Measurements from ENCODE around the gene NFE2L2. TPM values are rescaled to one million over a fixed set of nuclear protein-coding genes. Genes with fewer than 3 reads are reported as not detected.
A peak's percentile ranks its signal among the peaks of the same experiment; 100 is the strongest.

The NFE2L2 gene
- total and polyA plus RNA-seq, 9 of the 15 experiments (the other 6 are each of a cell fraction or from before 2014, with no cell fraction given) = 29.3 to 120 (median 59.3) TPM

DNA sequence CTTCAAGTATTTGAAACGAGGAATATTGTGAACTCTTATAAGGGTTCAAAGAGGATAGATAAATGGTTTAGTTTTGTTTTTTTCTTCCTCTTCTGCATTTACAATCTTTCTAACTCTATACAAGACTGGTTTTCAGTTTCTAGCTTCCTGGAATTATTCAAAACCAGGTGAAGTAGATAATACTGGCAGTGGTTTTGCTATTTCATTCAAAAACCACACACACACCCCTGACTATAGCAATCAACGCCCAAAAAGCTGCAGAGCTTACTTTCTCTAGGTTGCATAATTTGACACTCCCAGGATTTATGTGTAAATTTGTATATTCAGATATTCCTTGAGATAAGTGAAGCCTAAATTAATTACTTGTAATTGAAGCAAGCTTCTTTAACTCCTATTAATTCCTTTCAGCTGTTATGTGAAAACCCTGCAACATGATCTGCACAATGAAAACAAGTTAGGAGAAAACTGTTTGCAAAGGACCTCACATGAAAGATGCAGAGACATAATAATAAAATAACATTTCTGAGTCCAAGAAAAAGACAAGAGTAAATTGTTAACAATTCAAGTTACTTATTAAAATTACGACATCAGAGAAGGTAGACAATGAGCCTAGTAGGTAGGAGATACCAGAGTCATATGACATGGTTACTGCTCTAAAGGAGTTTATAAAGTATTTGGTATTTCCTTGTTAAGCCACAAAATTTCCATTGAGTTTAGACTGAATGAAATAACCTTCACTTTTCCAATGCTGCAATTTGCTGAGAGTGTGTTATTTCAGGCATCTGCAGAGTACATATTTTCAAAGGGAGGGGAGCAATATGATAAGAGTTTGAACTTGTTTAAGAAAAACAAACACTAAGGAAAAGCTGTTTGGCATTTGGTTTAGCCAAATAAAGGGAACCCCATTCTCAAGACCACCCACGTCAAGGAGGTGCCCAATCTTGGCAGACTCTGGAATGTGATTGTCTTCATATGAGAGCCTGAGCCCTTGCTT, 1.6 kb upstream of the NFE2L2 start (continued):
- TF ChIP-seq TAL1 (IDR thresholded peaks at IDR 0.05) = peak; percentile 67
- peak; percentile 72 for TF ChIP-seq MAFK (IDR thresholded peaks at IDR 0.05; ENCODE audit: low read length)
- no peak for TF ChIP-seq PPARD (CRISPR knock-in tag; IDR thresholded peaks at IDR 0.05)
- TF ChIP-seq ZSCAN32 (CRISPR knock-in tag; IDR thresholded peaks at IDR 0.05) = no peak
- TF ChIP-seq KDM5B (IDR thresholded peaks at IDR 0.05; ENCODE audit: insufficient replicate concordance, low read depth, low read length) = no peak
- TF ChIP-seq, protein P1, sequence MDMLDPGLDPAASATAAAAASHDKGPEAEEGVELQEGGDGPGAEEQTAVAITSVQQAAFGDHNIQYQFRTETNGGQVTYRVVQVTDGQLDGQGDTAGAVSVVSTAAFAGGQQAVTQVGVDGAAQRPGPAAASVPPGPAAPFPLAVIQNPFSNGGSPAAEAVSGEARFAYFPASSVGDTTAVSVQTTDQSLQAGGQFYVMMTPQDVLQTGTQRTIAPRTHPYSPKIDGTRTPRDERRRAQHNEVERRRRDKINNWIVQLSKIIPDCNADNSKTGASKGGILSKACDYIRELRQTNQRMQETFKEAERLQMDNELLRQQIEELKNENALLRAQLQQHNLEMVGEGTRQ (CRISPR knock-in tag; IDR thresholded peaks at IDR 0.05) = no peak
- TF ChIP-seq, protein P2, sequence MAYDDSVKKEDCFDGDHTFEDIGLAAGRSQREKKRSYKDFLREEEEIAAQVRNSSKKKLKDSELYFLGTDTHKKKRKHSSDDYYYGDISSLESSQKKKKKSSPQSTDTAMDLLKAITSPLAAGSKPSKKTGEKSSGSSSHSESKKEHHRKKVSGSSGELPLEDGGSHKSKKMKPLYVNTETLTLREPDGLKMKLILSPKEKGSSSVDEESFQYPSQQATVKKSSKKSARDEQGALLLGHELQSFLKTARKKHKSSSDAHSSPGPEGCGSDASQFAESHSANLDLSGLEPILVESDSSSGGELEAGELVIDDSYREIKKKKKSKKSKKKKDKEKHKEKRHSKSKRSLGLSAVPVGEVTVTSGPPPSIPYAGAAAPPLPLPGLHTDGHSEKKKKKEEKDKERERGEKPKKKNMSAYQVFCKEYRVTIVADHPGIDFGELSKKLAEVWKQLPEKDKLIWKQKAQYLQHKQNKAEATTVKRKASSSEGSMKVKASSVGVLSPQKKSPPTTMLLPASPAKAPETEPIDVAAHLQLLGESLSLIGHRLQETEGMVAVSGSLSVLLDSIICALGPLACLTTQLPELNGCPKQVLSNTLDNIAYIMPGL (CRISPR knock-in tag; IDR thresholded peaks at IDR 0.05) = no peak
- no peak for TF ChIP-seq SAP30 (IDR thresholded peaks at IDR 0.05; ENCODE audit: borderline replicate concordance, insufficient read depth, low read depth, low read length, poor library complexity, severe bottlenecking)
- TF ChIP-seq TARDBP (IDR thresholded peaks at IDR 0.05) = no peak
- TF ChIP-seq, protein P3, sequence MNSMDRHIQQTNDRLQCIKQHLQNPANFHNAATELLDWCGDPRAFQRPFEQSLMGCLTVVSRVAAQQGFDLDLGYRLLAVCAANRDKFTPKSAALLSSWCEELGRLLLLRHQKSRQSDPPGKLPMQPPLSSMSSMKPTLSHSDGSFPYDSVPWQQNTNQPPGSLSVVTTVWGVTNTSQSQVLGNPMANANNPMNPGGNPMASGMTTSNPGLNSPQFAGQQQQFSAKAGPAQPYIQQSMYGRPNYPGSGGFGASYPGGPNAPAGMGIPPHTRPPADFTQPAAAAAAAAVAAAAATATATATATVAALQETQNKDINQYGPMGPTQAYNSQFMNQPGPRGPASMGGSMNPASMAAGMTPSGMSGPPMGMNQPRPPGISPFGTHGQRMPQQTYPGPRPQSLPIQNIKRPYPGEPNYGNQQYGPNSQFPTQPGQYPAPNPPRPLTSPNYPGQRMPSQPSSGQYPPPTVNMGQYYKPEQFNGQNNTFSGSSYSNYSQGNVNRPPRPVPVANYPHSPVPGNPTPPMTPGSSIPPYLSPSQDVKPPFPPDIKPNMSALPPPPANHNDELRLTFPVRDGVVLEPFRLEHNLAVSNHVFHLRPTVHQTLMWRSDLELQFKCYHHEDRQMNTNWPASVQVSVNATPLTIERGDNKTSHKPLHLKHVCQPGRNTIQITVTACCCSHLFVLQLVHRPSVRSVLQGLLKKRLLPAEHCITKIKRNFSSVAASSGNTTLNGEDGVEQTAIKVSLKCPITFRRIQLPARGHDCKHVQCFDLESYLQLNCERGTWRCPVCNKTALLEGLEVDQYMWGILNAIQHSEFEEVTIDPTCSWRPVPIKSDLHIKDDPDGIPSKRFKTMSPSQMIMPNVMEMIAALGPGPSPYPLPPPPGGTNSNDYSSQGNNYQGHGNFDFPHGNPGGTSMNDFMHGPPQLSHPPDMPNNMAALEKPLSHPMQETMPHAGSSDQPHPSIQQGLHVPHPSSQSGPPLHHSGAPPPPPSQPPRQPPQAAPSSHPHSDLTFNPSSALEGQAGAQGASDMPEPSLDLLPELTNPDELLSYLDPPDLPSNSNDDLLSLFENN (IDR thresholded peaks at IDR 0.05; ENCODE audit: low read depth in 2 of 2, low read length in 2 of 2) = 0 out of 4 replicates have a peak, but pooled peaks of 1 of the 2 experiments have one; percentile 53
- TF ChIP-seq, protein P4, sequence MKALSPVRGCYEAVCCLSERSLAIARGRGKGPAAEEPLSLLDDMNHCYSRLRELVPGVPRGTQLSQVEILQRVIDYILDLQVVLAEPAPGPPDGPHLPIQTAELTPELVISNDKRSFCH (CRISPR knock-in tag; IDR thresholded peaks at IDR 0.05) = no peak
- TF ChIP-seq, protein P4 (tag; IDR thresholded peaks at IDR 0.05) = no peak
- no peak for TF ChIP-seq FOXK1 (CRISPR knock-in tag; IDR thresholded peaks at IDR 0.05; ENCODE audit: borderline replicate concordance)
- no peak for TF ChIP-seq KAT7 (CRISPR knock-in tag; IDR thresholded peaks at IDR 0.05; ENCODE audit: borderline replicate concordance)
- TF ChIP-seq, protein P5, sequence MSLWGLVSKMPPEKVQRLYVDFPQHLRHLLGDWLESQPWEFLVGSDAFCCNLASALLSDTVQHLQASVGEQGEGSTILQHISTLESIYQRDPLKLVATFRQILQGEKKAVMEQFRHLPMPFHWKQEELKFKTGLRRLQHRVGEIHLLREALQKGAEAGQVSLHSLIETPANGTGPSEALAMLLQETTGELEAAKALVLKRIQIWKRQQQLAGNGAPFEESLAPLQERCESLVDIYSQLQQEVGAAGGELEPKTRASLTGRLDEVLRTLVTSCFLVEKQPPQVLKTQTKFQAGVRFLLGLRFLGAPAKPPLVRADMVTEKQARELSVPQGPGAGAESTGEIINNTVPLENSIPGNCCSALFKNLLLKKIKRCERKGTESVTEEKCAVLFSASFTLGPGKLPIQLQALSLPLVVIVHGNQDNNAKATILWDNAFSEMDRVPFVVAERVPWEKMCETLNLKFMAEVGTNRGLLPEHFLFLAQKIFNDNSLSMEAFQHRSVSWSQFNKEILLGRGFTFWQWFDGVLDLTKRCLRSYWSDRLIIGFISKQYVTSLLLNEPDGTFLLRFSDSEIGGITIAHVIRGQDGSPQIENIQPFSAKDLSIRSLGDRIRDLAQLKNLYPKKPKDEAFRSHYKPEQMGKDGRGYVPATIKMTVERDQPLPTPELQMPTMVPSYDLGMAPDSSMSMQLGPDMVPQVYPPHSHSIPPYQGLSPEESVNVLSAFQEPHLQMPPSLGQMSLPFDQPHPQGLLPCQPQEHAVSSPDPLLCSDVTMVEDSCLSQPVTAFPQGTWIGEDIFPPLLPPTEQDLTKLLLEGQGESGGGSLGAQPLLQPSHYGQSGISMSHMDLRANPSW (CRISPR knock-in tag; IDR thresholded peaks at IDR 0.05) = no peak
- no peak for TF ChIP-seq RUNX1 (IDR thresholded peaks at IDR 0.05; ENCODE audit: low read depth)
- no peak for TF ChIP-seq CCAR2 (IDR thresholded peaks at IDR 0.05; ENCODE audit: low read depth, low read length)

Measured in K562 (cell line).